Measurements from ENCODE around the gene EIF2S1. TPM values are rescaled to one million over a fixed set of nuclear protein-coding genes. Genes with fewer than 3 reads are reported as not detected.

Gene EIF2S1
- total RNA-seq, 1 donor from 2014 or later, result 88.3 TPM

- Mint-ChIP-seq H3K9me3 (ENCODE audit: low read depth) (no peaks in the 10 kb centered on the region), H3K36me3 (ENCODE audit: low read depth) (no peaks in the 10 kb centered on the region), H3K4me3 (ENCODE audit: unreplicated experiment) (no peak overlapping the region), H3K27me3 (ENCODE audit: low read depth) (peaks cover 7% of the 10 kb centered on the region), H3K4me1 (ENCODE audit: low read depth) (peaks cover 6% of the 10 kb centered on the region), H3K27ac (ENCODE audit: unreplicated experiment) (no peak overlapping the region)
- TF ChIP-seq CTCF (IDR thresholded peaks at IDR 0.05), result no peak
- DNase-seq (ENCODE audit: low spot score), result no peak
These were observed 64.4 kb downstream of the EIF2S1 start for GRCh38 chr14:67424539-67424938.

GRCh38 chr14:67425608-67426007, 65.5 kb downstream of the EIF2S1 start:
- Mint-ChIP-seq H3K36me3 (ENCODE audit: low read depth) (no peaks in the 10 kb centered on the region), H3K27ac (ENCODE audit: unreplicated experiment) (no peak overlapping the region), H3K4me1 (ENCODE audit: low read depth) (peaks cover 6% of the 10 kb centered on the region), H3K27me3 (ENCODE audit: low read depth) (peaks cover 7% of the 10 kb centered on the region), H3K4me3 (ENCODE audit: unreplicated experiment) (no peak overlapping the region), H3K9me3 (ENCODE audit: low read depth) (no peaks in the 10 kb centered on the region)
- no peak for DNase-seq (ENCODE audit: low spot score)
- no peak for TF ChIP-seq CTCF (IDR thresholded peaks at IDR 0.05)

GRCh38 chr14:67426161-67426560, 66.0 kb downstream of the EIF2S1 start:
- H3K4me3 Mint-ChIP-seq (ENCODE audit: unreplicated experiment), result no peak overlapping the region
- peaks cover 6% of the 10 kb centered on the region for H3K4me1 Mint-ChIP-seq (ENCODE audit: low read depth)
- peaks cover 7% of the 10 kb centered on the region for H3K27me3 Mint-ChIP-seq (ENCODE audit: low read depth)
- no peak overlapping the region for H3K27ac Mint-ChIP-seq (ENCODE audit: unreplicated experiment)
- no peak for TF ChIP-seq CTCF (IDR thresholded peaks at IDR 0.05)
- no peaks in the 10 kb centered on the region for H3K9me3 Mint-ChIP-seq (ENCODE audit: low read depth)
- no peaks in the 10 kb centered on the region for H3K36me3 Mint-ChIP-seq (ENCODE audit: low read depth)
- DNase-seq (ENCODE audit: low spot score), result no peak

- Mint-ChIP-seq H3K27ac (ENCODE audit: unreplicated experiment) (no peak overlapping the region), H3K36me3 (ENCODE audit: low read depth) (no peaks in the 10 kb centered on the region), H3K4me1 (ENCODE audit: low read depth) (peaks cover 6% of the 10 kb centered on the region), H3K9me3 (ENCODE audit: low read depth) (no peaks in the 10 kb centered on the region), H3K27me3 (ENCODE audit: low read depth) (peaks cover 7% of the 10 kb centered on the region), H3K4me3 (ENCODE audit: unreplicated experiment) (no peak overlapping the region)
- TF ChIP-seq CTCF (IDR thresholded peaks at IDR 0.05), result peak; percentile 89
- no peak for DNase-seq (ENCODE audit: low spot score)
These were observed 67.0 kb downstream of the EIF2S1 start for GRCh38 chr14:67426983-67427606.

GRCh38 chr14:67428501-67429031, 68.4 kb downstream of the EIF2S1 start:
- TF ChIP-seq CTCF (IDR thresholded peaks at IDR 0.05), result no peak
- peaks cover 6% of the 10 kb centered on the region for H3K4me1 Mint-ChIP-seq (ENCODE audit: low read depth)

More at GRCh38 chr14:67428501-67429031, 68.4 kb downstream of the EIF2S1 start:
- no peak for DNase-seq (ENCODE audit: low spot score)
- Mint-ChIP-seq H3K36me3 (ENCODE audit: low read depth) (no peaks in the 10 kb centered on the region), H3K4me3 (ENCODE audit: unreplicated experiment) (no peak overlapping the region), H3K27me3 (ENCODE audit: low read depth) (peaks cover 15% of the 10 kb centered on the region), H3K27ac (ENCODE audit: unreplicated experiment) (no peak overlapping the region), H3K9me3 (ENCODE audit: low read depth) (no peaks in the 10 kb centered on the region)

Data from chondrocyte (in vitro differentiated cells).